Stomach (tissue), 4 donors: ENCODE measurements around the gene ACTN1.

Source experiments
- CTCF ChIP-seq, 7 experiments: fragments of 450-650 bp in 4 of 7; fragments of 200-600 bp in 3 of 7; sonication (generic) in 3 of 7; IDR thresholded peaks; one replicate each; pipeline ENCODE4 v1.5.1; 2016 to 2019; ENCODE audit warnings: antibody characterized with exemption in 7 of 7, control low read depth in 2 of 7, mild to moderate bottlenecking in 1 of 7
- POLR2A ChIP-seq, 4 donors: fragments of 450-650 bp; IDR thresholded peaks; one replicate each; pipeline ENCODE4 v1.6.1; 2016; ENCODE audit warnings: antibody characterized with exemption in 4 of 4, control low read depth in 2 of 4, mild to moderate bottlenecking in 1 of 4, moderate library complexity in 1 of 4

- TF ChIP-seq CTCF (IDR thresholded peaks at IDR 0.05): no peak
- no peak for TF ChIP-seq POLR2A (IDR thresholded peaks at IDR 0.05)
Observed at GRCh38 chr14:69012256-69012953, 33.3 kb upstream of the ACTN1 start.
